GM12892 (cell line): Measurements from ENCODE around the gene SPSB2.

Source experiments
- POLR2A ChIP-seq: IDR thresholded peaks from 2 replicates; pipeline ENCODE4 v1.6.1; 2011; ENCODE audit warnings: low read depth, low read length, control low read depth
- POLR2AphosphoS5 ChIP-seq: IDR thresholded peaks from 2 replicates; pipeline ENCODE4 v1.6.1; 2011; ENCODE audit warnings: low read depth, low read length, control low read depth
- TAF1 ChIP-seq: IDR thresholded peaks from 2 replicates; pipeline ENCODE4 v1.6.1; 2011; ENCODE audit warnings: low read depth, mild to moderate bottlenecking, control low read depth, low read length, borderline replicate concordance

DNA sequence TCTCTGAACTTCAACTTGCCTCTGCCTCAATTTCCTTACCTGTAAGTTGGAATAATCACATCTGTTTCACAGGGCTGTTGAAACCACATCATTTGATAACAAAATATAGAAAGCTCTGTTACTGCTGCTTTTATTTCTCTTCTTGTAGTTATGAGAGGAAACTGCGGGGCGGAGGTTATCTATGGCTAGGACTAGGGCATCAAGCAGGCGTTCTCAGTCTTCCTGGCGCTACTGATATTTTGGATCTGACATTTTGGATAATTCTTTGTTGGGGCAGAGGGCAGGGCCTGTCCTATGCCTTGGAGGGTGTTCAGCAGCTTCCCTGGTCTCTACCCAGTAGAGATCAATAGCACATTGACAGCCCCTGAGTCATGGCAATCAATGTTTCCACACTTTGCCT, 41.0 kb downstream of the SPSB2 start:
- TF ChIP-seq TAF1, result no peak
- no peak for TF ChIP-seq POLR2A
- TF ChIP-seq POLR2AphosphoS5, result no peak
